Stimulated activated CD8-positive, alpha-beta memory T cell treated with anti-CD3 and anti-CD28 coated beads, Interleukin-12 subunit alpha, Interleukin-12 subunit beta, amount 100 ng/mL, for 4 hours (primary cell): Measurements from ENCODE around the gene CCDC77.
A peak's percentile ranks its signal among the peaks of the same experiment; 100 is the strongest.
"Not testable (repeated sequence)": the region's sequence is repeated elsewhere in the genome, so short reads cannot be mapped to it uniquely, and the experiment has no call there.

Experiments
- DNase-seq: peaks from one replicate; pipeline ENCODE4 v3.0.0-alpha.2; 2020; ENCODE audit warnings: low read depth

The CCDC77 gene

GRCh38 chr12:401235-402028 lies at the start of gene CCDC77:
Gene CCDC77, plus strand, starts transcription at chr12:401644. Its CDS starts 7,740 bp downstream, at chr12:409384.
- DNase-seq, result peak; percentile 81

GRCh38 chr12:356276-356988 lies 45.0 kb upstream of the CCDC77 start:
- no peak for DNase-seq

GRCh38 chr12:359091-359490 lies 42.4 kb upstream of the CCDC77 start:
- DNase-seq, result no peak

GRCh38 chr12:366820-367219 lies 34.6 kb upstream of the CCDC77 start:
- DNase-seq, result no peak

- DNase-seq, result no peak
These were observed 33.5 kb upstream of the CCDC77 start for GRCh38 chr12:367972-368371.

GRCh38 chr12:370739-371485 lies 30.5 kb upstream of the CCDC77 start:
- DNase-seq, result not testable (repeated sequence)

- no peak for DNase-seq
These were observed 14.8 kb upstream of the CCDC77 start for GRCh38 chr12:386651-387050.

GRCh38 chr12:388012-388411 lies 13.4 kb upstream of the CCDC77 start:
- no peak for DNase-seq

GRCh38 chr12:388541-389141 lies 12.8 kb upstream of the CCDC77 start:
- DNase-seq, result no peak

GRCh38 chr12:389142-390096 lies 12.0 kb upstream of the CCDC77 start, which contains the start of gene KDM5A:
Gene KDM5A, minus strand, starts transcription at chr12:389320. Its CDS starts 229 bp downstream, at chr12:389091.
- peak; percentile 86 for DNase-seq

- no peak for DNase-seq
These were observed 616 bp upstream of the CCDC77 start for GRCh38 chr12:400828-401227.

- DNase-seq, result no peak
These were observed 565 bp downstream of the CCDC77 start for GRCh38 chr12:402029-402389.

- DNase-seq, result no peak
These were observed 13.4 kb downstream of the CCDC77 start for GRCh38 chr12:414859-415258.

- DNase-seq, result no peak
These were observed 17.0 kb downstream of the CCDC77 start for GRCh38 chr12:418432-418831.

GRCh38 chr12:422526-422925 lies 21.1 kb downstream of the CCDC77 start:
- no peak for DNase-seq

- not testable (repeated sequence) for DNase-seq
These were observed 34.3 kb downstream of the CCDC77 start for GRCh38 chr12:435737-436136.

- no peak for DNase-seq
These were observed 40.9 kb downstream of the CCDC77 start for GRCh38 chr12:442235-442884.

GRCh38 chr12:447141-447540 lies 45.7 kb downstream of the CCDC77 start:
- no peak for DNase-seq

- no peak for DNase-seq
These were observed 47.8 kb downstream of the CCDC77 start for GRCh38 chr12:449203-449602.

- DNase-seq, result no peak
These were observed 49.0 kb downstream of the CCDC77 start for GRCh38 chr12:450438-450837.
